Cortex of kidney (tissue), 1 donor: ENCODE results near the gene TRIOBP.

Source experiments
- DNase-seq: peaks from one replicate; lab custom pipeline; 2025; lab: John Stamatoyannopoulos, UW

The TRIOBP gene

DNA sequence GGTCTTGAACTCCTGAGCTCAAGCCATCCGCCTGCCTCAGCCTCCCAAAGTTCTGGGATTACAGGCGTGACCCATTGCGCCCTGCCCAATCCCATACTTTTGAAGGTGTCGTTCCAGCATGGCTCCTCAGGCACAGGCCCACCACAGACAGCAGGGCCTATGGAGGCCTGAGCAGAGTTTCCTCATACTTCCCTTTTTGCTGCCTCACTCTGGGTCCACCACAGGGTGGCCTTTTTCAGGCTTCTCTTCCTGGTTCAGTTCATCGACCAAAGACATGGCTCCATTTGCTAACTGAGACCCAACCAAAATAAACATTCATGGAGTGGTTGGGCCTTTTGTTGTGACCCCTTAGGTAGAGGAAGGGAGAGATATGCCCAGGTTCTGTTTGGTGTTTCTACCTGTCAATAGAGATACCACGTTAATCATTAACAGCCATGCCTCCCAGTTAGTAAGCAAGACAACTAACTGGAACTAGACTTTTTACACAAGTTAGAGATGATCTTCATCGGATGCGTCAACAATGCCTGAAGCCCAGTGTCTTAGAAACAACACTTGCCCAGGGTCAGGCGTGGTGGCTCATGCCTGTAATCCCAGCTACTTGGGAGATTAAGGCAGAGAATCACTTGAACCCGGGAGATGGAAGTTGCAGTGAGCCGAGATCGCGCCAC lies 35.1 kb downstream of the TRIOBP start:
- no peak for DNase-seq

DNA sequence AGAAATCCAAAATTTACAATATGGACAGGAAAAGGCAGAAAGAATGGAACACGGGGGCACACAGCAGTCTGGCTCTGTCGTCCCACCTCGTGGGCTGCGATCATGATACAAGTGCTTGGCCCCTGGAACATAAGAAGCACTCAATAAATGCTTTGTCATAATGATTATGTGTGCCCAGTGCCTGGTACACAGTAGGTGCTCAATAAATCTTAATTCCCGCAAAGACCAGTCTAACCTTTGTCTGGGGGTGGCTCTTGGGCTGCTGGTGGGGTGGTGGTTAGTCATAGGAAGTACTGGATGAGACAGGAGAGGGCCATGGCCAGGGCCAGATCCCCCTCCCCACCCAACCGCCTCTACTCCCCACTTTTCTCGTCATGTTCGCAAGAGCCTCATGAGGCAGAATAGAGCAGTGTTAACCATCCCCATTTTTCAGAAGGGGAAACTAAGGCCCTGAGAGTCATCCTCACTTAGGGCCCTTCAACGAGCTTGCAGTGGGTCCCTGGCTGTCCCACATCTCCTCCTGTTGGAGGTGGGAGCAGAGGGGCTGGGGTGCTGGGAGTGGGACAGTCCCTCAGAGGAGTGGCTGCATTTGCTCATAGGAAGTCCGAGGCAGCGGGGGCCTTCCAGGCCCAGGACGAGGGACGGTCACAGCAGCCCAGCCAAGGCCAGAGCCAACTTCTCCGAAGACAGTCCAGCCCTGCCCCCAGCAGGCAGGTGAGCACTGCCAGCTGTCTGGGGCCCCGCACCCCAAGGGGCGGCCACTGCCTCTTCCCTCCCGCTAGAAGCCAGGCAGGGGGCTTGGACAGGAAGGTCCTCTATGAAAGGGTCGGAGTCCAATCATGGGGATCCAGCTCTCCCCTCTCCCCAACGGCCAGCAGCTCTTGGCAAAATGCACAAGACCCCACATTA lies 36.1 kb downstream of the TRIOBP start:
- DNase-seq: no peak

DNA sequence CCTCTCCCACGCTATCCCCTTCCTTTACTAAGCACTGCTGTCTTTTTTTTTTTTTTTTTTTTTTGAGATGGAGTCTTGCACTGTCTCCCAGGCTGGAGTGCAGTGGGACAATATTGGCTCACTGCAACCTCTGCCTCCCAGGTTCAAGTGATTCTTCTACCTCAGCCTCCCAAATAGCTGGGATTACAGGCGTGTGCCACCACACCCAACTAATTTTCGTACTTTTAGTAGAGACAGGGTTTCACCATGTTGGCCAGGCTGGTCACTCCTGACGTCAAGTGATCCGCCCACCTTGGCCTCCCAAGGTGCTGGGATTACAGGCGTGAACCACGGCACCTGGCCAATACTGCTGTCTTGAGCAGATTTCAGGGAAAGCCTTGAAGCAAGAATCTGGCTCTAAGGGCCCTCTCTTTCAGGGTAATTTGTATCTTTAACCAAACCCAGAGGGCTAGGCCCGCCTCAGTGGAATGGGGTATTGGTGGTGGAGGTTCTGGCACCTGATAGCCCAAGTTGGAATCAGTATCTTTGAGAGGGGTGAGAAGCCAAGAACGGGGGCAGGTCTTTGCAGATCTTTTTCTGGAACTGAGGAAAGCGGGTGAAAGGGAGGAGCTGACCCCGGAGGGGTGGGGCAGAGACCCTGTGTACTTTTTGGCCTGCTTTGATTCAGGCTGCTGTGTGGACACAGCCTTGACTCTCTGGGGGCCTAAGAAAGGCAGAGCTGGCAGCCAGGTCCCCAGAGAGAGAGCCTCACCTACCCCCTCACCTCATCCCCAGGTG lies 37.0 kb downstream of the TRIOBP start:
- no peak for DNase-seq

DNA sequence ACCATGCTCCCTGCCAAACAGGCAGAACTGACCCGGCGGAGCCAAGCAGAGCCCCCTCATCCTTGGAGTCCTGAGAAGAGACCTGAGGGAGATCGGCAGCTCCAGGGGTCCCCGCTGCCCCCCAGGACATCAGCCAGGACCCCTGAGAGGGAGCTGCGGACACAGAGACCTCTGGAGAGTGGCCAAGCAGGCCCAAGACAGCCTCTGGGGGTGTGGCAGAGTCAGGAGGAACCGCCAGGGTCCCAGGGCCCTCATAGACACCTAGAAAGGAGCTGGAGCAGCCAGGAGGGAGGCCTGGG lies 37.5 kb downstream of the TRIOBP start:
- no peak for DNase-seq

DNA sequence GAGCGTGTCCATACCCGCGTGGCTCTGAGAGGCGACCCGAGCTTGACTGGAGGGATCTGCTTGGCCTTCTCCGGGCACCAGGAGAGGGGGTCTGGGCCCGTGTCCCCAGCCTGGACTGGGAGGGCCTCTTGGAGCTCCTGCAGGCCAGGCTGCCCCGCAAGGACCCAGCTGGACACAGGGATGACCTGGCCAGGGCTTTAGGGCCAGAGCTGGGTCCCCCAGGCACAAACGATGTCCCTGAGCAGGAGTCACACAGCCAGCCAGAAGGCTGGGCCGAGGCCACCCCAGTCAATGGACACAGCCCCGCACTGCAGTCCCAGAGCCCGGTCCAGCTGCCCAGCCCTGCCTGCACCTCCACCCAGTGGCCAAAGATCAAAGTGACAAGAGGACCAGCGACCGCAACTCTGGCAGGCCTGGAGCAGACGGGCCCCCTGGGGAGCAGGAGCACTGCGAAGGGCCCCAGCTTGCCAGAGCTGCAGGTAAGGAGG lies 38.2 kb downstream of the TRIOBP start:
- no peak for DNase-seq

DNA sequence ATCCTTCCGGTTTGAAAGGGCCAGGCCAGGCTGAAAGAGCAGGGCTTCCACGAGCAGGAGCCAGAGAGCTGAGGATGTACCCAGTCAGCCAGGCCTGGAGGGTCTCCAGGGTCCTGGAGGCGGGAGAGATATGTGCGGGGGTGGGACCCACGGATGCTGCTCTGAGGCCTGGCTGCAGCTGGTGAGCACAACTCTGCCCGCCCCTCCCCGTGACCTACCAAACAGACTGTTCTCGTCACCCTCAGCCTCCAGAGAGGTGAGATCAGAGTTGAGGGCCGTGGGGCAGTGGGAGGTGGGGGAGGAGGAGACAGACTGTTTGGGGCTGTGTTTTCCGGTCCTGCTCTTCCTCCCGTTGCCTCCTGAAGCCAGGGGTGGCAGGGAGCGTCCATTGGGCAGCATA lies 42.2 kb downstream of the TRIOBP start:
- no peak for DNase-seq

DNA sequence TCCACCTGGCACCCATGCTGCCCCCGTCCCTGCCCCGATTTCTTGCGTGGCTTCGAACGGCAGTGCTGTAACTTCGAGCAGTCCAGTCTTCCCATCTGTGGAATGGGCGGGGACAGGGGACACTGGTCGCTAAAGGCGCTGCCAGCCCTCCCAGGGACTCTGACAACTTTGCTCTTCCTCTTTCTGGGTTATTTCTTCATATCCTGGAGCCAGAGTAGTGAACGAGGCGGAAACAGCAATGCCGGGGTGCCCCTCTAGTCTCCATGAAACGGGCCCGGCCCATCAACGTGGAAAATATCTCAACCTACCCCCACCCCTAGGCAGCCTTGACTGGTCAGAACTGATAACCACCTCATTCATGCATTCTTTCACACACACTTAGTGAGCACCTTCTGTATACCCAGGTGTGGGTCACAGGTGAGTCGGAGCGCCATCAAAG lies 42.8 kb downstream of the TRIOBP start:
- no peak for DNase-seq

DNA sequence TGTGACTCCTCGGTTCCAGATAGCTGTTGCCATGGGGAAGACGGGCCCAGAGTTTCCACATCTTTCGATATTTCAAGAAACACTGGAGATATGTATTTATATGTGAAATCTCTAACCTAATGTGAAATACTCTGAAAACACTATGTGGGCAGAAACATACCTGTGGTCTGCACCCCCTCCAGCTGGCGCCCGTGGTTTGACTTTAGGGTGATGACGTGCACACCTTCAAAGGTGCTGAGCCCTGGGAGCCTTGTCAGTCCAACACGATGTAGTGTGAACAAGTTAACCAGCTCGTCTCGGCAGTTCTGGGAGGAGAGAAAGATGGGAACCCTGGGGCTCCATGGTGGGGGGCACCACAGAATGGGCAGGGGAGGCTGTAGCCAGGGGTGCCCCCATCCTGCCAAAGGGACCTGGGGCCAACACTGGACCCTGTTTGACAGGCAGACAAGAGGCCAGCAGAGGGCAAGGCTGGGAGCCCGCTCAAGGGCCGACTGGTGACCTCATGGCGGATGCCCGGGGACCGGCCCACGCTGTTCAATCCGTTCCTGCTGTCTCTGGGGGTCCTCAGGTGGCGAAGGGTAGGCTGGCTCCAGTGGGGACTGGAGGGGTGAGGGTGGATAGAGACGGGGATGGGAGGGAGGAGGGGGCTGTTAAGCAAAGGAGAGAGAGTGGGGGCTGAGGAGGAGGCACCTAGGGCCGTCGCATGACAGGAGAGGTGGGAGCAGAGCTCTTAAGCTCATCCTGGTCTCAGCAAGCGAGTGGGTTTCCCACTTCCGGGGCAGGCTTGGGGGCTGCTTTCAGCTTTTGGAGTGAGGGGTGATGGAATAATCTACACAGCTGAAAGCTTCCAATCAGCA lies 43.8 kb downstream of the TRIOBP start:
- DNase-seq: no peak

DNA sequence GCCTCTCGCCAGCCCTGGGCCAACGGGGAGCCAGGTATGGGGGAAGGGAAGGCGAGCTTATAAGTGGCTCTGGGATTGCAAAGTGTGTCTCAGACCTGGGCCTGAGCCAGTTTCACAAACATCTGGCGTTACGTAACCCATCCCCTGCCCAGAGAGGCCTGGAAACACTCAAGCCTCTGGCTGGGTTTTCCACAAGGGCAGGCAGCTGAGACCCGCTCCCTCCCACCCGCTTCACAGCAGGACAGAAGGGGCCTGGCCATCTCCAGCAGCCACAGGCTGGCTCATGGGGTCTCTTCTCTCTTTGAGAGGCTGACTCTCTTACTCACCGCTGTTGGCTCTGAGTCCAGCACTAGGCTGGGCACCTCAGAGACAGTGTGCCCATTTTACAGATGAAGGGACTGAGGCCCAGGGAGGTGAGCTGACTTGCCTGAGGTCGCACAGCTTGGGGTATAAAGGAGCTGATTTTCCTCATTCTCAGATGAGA lies 44.5 kb downstream of the TRIOBP start:
- no peak for DNase-seq

DNA sequence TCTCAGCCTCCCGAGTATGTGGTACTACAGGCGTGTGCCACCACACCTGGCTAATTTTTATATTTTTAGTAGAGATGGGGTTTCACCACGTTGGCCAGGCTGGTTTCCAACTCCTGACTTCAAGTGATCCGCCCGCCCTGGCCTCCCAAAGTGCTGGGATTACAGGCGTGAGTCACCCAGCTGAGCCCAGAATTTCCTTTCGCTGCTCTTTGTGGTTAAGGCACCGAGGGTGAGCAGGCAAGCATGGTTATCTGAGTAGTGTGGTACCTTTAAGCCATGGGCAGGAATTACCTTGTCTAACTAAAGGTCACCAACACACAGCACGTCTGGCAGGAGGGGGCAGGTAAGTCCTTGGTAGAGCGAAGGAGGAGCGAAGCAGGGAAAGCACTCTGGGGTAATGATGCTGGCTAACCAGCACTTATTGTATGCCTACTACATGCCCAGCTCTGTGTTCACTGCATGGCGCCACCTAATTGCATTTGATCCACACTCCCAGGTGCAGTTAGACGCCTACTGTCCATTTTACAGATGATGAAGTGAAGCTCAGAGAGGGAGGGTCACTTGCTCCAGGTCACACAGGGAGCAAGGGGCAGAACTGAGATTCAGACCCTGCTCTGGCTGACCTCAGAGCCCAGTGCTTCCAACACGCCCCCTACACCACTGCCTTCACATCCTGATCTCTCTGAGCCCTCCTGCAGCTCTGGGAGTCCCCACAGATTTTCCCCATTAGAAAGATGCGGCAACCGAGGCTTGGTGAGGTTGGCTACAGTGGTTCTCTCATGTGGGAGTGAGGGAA lies 45.7 kb downstream of the TRIOBP start:
- DNase-seq: no peak

DNA sequence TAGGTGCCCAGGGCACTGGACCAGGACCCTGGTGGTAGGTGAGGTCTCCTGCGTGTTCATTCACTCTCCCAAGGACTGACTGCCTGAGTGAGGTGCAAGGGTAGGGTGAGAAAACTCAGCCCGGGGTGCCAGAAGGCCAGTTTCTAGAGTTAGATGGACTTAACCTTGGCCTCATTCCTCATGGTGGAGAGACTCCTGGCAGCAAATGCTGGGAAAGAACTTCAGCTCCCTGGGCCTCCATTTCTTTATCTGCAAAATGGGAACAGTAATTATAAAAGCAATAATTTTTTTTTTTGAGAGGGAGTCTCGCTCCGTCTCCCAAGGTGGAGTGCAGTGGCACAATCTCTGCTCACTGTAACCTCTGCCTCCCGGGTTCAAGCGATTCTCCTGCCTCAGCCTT lies 47.7 kb downstream of the TRIOBP start:
- no peak for DNase-seq

DNA sequence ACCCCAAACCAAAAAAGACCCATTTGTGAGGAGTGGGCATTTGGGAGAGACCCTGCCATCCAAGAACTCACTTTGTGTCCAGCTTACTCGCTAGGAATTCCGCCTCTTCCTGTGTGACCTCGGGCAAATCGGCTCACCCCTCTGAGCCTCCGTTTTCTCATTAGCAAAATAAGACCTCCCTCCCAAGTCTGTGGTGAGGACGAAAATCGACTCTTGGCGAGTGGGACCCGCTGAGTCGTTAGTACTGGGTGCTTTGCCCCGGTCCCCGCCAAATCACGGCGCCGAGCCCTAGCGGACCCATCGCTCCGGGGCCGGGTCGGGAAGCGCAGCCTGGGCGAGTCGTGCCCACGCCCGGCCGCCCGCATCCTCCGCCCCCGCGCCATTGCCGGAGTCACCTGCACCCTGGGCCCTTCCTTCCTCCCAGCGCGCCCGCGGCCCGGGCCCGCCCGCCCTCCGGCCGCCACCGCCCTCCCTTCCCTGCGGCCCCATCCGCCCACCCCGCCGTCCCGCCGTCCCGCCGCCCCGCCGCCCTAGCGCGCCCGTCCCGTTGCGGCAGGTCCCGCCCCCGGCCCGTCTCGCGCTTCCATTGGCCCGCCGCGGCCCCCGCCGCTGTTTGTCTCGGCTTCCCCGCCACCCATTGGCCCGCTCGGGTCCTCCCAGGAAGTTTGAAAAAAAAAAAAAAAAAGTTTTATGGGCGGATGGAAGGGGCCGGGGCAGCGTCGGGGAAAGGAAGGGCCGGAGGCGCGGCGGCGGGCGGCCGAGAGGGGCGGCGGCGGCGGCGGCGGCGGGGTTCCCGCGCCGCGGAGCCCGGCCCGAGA lies 48.9 kb downstream of the TRIOBP start:
- DNase-seq: no peak

DNA sequence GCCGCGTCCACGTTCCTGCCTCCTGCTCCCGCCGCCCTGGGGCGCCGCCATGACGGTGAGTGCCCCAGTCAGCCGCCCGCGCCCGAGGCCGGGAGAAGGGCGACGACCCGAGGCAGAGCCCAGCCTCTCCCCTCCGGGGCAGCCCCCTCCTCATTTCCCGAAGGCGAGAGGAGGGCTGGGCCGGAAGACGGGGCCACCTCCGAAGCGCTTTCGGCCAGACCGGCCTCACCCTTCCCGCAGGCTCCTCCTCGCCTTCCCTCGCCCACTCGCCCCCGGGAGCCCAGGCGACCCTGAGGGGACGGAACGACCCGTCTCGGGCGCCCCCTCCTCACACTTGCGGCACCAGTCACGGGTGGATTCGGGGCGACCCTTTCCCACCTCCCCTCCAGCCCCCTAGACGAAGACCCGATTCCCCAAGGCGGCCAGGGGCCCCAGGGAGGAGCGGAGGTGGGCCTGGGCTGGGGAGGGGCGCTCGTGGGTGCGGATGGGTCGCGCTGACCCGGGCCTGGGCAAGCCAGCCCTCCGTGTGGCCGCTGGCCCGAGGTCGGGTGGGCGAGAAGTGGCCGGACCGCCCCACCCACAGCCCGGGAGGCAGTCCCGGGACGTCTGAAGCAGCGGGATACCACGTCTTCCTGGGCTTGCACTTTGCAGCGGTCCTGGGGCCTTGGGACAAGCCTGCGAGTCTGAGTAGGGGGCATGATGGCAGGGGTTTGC lies 49.7 kb downstream of the TRIOBP start:
- DNase-seq: no peak

DNA sequence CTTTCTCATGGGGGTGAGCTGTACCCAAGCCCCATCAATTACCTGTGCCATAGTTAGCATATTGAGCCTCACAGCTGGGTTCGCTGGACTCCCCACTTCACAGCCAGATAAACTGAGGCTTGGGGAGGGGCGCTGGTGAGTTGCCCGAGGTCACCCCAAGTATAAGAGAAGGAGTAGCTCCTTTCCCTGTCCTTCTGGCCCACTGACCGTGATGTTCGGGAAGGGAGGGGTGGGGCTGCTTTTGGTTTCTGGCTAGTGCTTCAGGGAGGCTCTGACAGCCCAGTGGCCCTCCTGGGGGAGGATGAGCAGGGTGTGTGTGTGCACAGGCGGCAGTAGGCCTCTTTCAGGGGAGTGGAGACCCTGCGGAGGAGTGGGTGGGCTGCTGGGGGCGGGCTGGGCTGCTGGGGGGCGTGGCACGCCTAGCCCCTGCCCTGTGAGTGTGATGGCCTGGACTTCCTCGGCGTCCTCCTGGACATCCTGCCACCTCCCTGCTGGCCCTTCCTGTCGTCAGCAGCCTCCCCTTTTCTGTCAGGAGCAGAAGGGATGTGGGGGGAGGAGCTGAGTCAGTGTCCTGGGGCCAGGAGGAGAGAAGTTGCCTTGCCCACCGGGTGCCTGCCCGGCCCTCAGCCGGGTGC lies 50.3 kb downstream of the TRIOBP start:
- no peak for DNase-seq

DNA sequence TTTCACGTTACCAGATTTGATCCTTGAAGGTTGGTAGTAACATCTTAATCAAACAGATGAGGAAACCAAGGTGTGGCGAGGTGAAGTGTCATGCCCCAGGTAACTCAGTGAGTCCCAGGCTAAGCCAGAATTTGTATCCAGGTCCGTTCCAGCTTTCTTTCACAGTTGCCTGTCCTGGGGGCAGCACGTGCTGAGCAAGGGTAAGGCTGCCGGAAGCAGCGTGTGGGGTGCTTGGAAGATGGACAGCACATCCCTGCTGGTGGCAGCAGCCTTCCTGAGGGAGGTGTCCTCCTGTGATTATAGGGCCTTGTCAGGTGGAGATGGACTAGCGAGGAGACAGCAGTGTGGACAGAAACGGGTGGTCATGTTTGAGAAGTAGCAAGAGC lies 50.9 kb downstream of the TRIOBP start:
- no peak for DNase-seq

DNA sequence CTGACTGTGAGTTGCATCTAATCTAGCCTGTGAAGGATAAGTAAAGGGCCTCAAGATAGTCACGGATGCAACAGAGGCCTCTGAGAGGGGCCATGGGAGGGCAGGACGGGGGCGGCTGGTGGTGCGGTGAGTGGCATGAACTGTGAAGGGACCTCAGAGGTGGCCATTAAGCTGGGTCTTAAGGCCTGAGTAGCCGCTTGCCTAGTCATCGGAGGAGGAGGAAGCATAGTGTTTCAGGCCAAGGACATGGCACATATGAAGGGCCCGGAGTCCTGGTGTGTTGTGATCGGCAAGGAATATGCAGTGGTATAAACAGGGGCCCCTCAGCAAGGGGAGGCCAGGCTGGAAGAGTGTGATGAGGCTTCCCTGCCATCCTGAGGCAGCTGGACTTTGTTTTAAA lies 51.8 kb downstream of the TRIOBP start:
- no peak for DNase-seq

DNA sequence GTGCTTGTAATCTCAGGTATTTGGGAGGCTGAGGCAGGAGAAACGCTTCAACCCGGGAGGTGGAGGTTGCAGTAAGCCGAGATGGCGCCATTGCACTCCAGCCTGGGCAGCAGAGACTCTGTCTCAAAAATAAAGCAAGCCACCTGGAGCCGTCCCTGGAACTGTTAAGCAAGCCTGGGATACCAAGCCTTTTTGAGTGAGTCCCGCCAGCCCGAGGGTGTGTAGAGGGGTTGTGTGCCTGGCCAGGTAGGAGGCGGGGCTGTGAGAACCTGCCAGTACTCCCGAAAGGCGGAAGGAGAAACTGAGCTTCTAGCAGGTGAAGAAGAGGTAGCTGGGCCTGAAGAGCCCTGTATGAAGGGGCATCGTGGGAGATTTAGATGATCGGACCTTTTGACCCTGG lies 52.4 kb downstream of the TRIOBP start:
- no peak for DNase-seq

DNA sequence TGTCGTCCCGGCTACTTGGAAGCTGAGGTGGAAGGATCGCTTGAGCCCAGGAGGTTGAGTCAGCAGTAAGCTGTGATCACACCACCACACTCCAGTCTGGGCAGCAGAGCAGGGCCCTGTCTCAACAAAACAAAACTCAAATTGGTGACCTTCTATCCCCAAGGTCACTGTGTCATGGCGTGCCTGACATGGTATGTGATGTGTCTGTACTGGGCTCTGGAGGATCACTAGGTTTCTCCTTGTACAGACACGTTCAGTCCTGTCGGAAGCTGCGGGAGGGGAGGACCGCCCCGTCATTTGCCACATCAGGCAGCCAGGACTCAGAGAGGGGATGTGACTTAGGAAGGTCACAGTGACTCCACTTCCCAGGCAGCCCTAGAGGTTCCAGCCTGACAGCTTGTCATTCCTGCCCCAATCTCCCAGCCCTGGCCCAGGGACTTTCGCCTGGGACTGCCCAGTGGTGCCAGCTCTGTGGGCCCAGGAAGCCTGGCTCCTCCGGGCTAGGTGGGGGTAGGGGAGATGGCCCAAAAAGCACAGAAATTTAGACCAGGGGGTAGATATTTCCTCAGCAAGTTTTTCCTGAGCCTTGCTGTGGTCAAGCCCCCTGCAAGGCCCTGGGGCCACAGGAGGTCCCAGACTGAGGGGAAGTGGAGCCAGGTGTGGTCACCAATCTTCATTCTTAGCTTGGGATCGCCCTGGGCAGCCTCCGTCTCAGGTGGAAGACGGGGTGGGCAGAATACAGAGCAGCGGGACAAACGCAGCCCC lies 53.2 kb downstream of the TRIOBP start:
- no peak for DNase-seq
